Measurements from ENCODE around the gene OGG1. TPM values are rescaled to one million over a fixed set of nuclear protein-coding genes. Genes with fewer than 3 reads are reported as not detected.

Gene OGG1
- total RNA-seq, 4 donors from 2014 or later, result 26.8 to 54.9 (median 40.6) TPM

DNA sequence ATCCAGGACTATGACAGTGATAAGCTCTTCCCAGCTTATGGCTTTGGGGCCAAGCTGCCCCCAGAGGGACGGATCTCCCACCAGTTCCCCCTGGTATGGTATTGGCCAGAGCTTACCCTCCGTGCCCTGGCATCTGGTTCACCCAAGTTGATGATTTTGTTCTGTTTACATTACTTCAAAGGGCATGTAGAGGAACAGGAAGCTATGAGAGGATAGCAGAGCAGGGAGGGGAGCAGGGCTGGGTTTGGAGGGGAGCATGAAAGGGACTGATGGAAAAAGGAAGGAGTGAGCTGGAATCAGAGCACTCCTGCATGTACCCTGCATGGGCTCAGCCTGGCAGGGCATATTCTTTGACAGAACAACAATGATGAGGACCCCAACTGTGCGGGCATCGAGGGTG is 31.6 kb upstream of the OGG1 start:
- TF ChIP-seq, protein P1, sequence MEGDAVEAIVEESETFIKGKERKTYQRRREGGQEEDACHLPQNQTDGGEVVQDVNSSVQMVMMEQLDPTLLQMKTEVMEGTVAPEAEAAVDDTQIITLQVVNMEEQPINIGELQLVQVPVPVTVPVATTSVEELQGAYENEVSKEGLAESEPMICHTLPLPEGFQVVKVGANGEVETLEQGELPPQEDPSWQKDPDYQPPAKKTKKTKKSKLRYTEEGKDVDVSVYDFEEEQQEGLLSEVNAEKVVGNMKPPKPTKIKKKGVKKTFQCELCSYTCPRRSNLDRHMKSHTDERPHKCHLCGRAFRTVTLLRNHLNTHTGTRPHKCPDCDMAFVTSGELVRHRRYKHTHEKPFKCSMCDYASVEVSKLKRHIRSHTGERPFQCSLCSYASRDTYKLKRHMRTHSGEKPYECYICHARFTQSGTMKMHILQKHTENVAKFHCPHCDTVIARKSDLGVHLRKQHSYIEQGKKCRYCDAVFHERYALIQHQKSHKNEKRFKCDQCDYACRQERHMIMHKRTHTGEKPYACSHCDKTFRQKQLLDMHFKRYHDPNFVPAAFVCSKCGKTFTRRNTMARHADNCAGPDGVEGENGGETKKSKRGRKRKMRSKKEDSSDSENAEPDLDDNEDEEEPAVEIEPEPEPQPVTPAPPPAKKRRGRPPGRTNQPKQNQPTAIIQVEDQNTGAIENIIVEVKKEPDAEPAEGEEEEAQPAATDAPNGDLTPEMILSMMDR (IDR thresholded peaks at IDR 0.05), result no peak
- TF ChIP-seq EP300 (IDR thresholded peaks at IDR 0.05), result no peak
- TF ChIP-seq POLR2A (IDR thresholded peaks at IDR 0.05), result no peak
- no peaks in the 10 kb centered on the region for H3K9me3 ChIP-seq
- H3K27me3 ChIP-seq, result no peaks in the 10 kb centered on the region
- peaks cover 0 to 17% (median 3%) of the 10 kb centered on the region in 4 donors for H3K4me1 ChIP-seq
- no peak overlapping the region for H3K27ac ChIP-seq
- no peak overlapping the region for H3K4me3 ChIP-seq
- WGBS, 2 donors, result 72 to 84% methylated on average over 4 of the region's 4 CpGs
- no peak for DNase-seq (ENCODE audit: low spot score in 2 of 2)
- no peaks in the 10 kb centered on the region for H3K36me3 ChIP-seq

GRCh38 chr3:9721015-9721699 is 28.6 kb upstream of the OGG1 start:
- H3K36me3 ChIP-seq, result no peaks in the 10 kb centered on the region
- H3K27me3 ChIP-seq, result no peaks in the 10 kb centered on the region
- H3K27ac ChIP-seq, result no peak overlapping the region

DNA sequence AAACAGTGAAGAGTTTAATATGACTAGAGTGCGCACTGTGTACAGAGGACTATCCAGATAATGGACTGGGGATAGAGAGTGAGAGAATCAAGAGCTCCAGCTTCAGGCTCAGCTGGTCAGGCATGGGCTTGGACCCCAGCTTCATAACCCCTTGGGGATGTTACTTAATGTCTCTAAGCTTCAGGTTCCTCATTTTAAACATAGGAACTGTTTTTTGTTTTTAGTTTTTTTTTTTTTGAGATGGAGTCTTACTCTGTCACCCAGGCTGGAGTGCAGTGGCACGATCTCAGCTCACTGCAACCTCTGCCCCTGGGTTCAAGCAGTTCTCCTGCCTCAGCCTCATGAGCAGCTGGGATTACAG is 28.1 kb upstream of the OGG1 start:
- Histone ChIP-seq H3K4me1 (no peaks in the 10 kb centered on the region), H3K27me3 (no peaks in the 10 kb centered on the region), H3K9me3 (no peaks in the 10 kb centered on the region), H3K27ac (no peak overlapping the region), H3K36me3 (no peaks in the 10 kb centered on the region), H3K4me3 (no peak overlapping the region)
- DNase-seq (ENCODE audit: low spot score in 2 of 2), result no peak
- 79 to 80% methylated on average over 2 of the region's 2 CpGs for WGBS, 2 donors
- TF ChIP-seq, protein P1 (IDR thresholded peaks at IDR 0.05), result no peak
- TF ChIP-seq POLR2A (IDR thresholded peaks at IDR 0.05) (no peak), EP300 (IDR thresholded peaks at IDR 0.05) (no peak)

More at GRCh38 chr3:9721015-9721699, 28.6 kb upstream of the OGG1 start:
- no peak for TF ChIP-seq POLR2A (IDR thresholded peaks at IDR 0.05)
- no peak for TF ChIP-seq EP300 (IDR thresholded peaks at IDR 0.05)
- TF ChIP-seq, protein P1 (IDR thresholded peaks at IDR 0.05), result no peak
- 40 to 53% methylated on average over 7 of the region's 7 CpGs for WGBS, 2 donors
- Histone ChIP-seq H3K4me1 (peaks cover 0 to 3% (median 1%) of the 10 kb centered on the region in 4 donors), H3K9me3 (no peaks in the 10 kb centered on the region), H3K4me3 (no peak overlapping the region)
- no peak for DNase-seq (ENCODE audit: low spot score in 2 of 2)

- no peaks in the 10 kb centered on the region for H3K27me3 ChIP-seq
- H3K4me3 ChIP-seq, result no peak overlapping the region
- H3K4me1 ChIP-seq, result peaks cover 0 to 10% (median 4%) of the 10 kb centered on the region in 4 donors
- H3K36me3 ChIP-seq, result no peaks in the 10 kb centered on the region
- 83 to 92% methylated on average over 4 of the region's 4 CpGs for WGBS, 2 donors
- H3K9me3 ChIP-seq, result no peaks in the 10 kb centered on the region
- DNase-seq (ENCODE audit: low spot score in 2 of 2), result no peak
- no peak overlapping the region for H3K27ac ChIP-seq
- TF ChIP-seq POLR2A (IDR thresholded peaks at IDR 0.05) (no peak), EP300 (IDR thresholded peaks at IDR 0.05) (no peak)
- TF ChIP-seq, protein P1 (IDR thresholded peaks at IDR 0.05), result no peak
These were observed 23.8 kb upstream of the OGG1 start for GRCh38 chr3:9725775-9726515.

- TF ChIP-seq POLR2A (IDR thresholded peaks at IDR 0.05), result no peak
- TF ChIP-seq, protein P1 (IDR thresholded peaks at IDR 0.05), result peak in 1 of 5 experiments; percentile 18
- Histone ChIP-seq H3K27ac (no peak overlapping the region), H3K4me1 (peaks cover 0 to 11% (median 4%) of the 10 kb centered on the region in 4 donors), H3K9me3 (no peaks in the 10 kb centered on the region), H3K27me3 (no peaks in the 10 kb centered on the region), H3K36me3 (no peaks in the 10 kb centered on the region), H3K4me3 (no peak overlapping the region)
- DNase-seq (ENCODE audit: low spot score in 2 of 2), result no peak
- WGBS, 2 donors, result 10 to 12% methylated on average over 11 of the region's 11 CpGs
These were observed 22.6 kb upstream of the OGG1 start for GRCh38 chr3:9727041-9727595.
